OCI-LY7 (cell line): Measurements from ENCODE around the gene IDH3B. TPM values are rescaled to one million over a fixed set of nuclear protein-coding genes. Genes with fewer than 3 reads are reported as not detected.

Experiments
- BruUV-seq: library from RNA; stranded (reverse); fragments of 400-500 nt; replicated peaks from 2 replicates; lab custom pipeline; 2021; lab: Mats Ljungman, UMichigan
- CTCF ChIA-PET: fragments of 300-600 bp; sonication (Branson Sonifier 250); formaldehyde crosslinking; loops from one replicate; lab custom pipeline; 2022; ENCODE audit warnings: antibody characterized with exemption; ENCODE audit not compliant: unreplicated experiment; lab: Charles Lee
- POLR2A ChIA-PET: fragments of 300-600 bp; sonication (Branson Sonifier 250); formaldehyde crosslinking; loops from one replicate; lab custom pipeline; 2022; ENCODE audit warnings: antibody characterized with exemption; lab: Charles Lee
- DNase-seq: peaks from one replicate; pipeline ENCODE4 v3.0.0-alpha.2; 2015; ENCODE audit warnings: low spot score
- H2AFZ ChIP-seq: fragments of 200-600 bp; sonication (generic), shearing (Covaris generic); 2 replicates; pipeline ENCODE4 v1.6.1; 2014; ENCODE audit warnings: mild to moderate bottlenecking, antibody characterized with exemption, low read length, moderate library complexity
- H3K27ac ChIP-seq: fragments of 200-600 bp; sonication (generic); 2 replicates; pipeline ENCODE4 v1.5.1; 2014; ENCODE audit warnings: mixed run types, low read depth, mild to moderate bottlenecking, moderate library complexity, low read length, inconsistent platforms; ENCODE audit not compliant: poor library complexity, severe bottlenecking
- H3K36me3 ChIP-seq: fragments of 200-600 bp; sonication (generic); 2 replicates; pipeline ENCODE4 v1.6.1; 2014; ENCODE audit warnings: mild to moderate bottlenecking, antibody characterized with exemption, low read length, moderate library complexity, mixed read lengths; ENCODE audit not compliant: insufficient read depth
- H3K4me1 ChIP-seq: fragments of 200-600 bp; sonication (generic); 2 replicates; pipeline ENCODE4 v1.5.1; 2014; ENCODE audit warnings: mild to moderate bottlenecking, low read length; ENCODE audit not compliant: insufficient read depth, poor library complexity, severe bottlenecking
- H3K4me2 ChIP-seq: fragments of 200-600 bp; sonication (generic); 2 replicates; pipeline ENCODE4 v1.6.1; 2014; ENCODE audit warnings: mild to moderate bottlenecking, low read length
- H3K4me3 ChIP-seq: fragments of 200-600 bp; sonication (generic); 2 replicates; pipeline ENCODE4 v1.5.1; 2014; ENCODE audit warnings: mild to moderate bottlenecking, low read depth, low read length; ENCODE audit not compliant: poor library complexity, severe bottlenecking
- H3K79me2 ChIP-seq: fragments of 200-600 bp; sonication (generic); 2 replicates; pipeline ENCODE4 v1.6.1; 2016; ENCODE audit warnings: low read depth, mild to moderate bottlenecking, low read length, moderate library complexity, mixed read lengths; ENCODE audit not compliant: insufficient read depth
- H3K9me2 ChIP-seq: fragments of 200-600 bp; sonication (generic); 2 replicates; pipeline ENCODE4 v1.6.1; 2016; ENCODE audit warnings: mild to moderate bottlenecking, low read length, mixed read lengths; ENCODE audit not compliant: insufficient read depth
- H3K9me3 ChIP-seq: fragments of 200-600 bp; sonication (generic); 2 replicates; pipeline ENCODE4 v1.6.1; 2014; ENCODE audit warnings: mild to moderate bottlenecking, mixed run types, low read length, mixed read lengths
- H4K20me1 ChIP-seq: fragments of 200-600 bp; sonication (generic); 2 replicates; pipeline ENCODE4 v1.6.1; 2014; ENCODE audit warnings: mild to moderate bottlenecking, antibody characterized with exemption, low read length, moderate library complexity, mixed read lengths; ENCODE audit not compliant: insufficient read depth
- EZH2phosphoT487 ChIP-seq: fragments of 200-600 bp; sonication (generic); IDR thresholded peaks from 2 replicates; pipeline ENCODE4 v1.6.1; 2018; ENCODE audit warnings: low read depth, borderline replicate concordance, mild to moderate bottlenecking, mixed run types, antibody characterized with exemption, low read length, moderate library complexity, mixed read lengths
- intact Hi-C: fragments of 100-400 bp; cut with micrococcal nuclease; formaldehyde crosslinking; loops from one replicate; pipeline ENCODE4 v1.10.0; 2022; ENCODE audit not compliant: unreplicated experiment
- total RNA-seq, 2 experiments: library from RNA; depleted of rRNA in 1 of 2; stranded (reverse); fragments of >200 nt in 1 of 2; shearing (Covaris generic) in 1 of 2; gene quantifications; 2 replicates each; pipeline ENCODE4 v1.2.3, GENCODE V29; 2014 to 2022
- TF ChIP-seq, protein P1 (sequence below): fragments of 200-600 bp; sonication (generic); conservative IDR thresholded peaks from 2 replicates; pipeline ENCODE4 v1.5.1; 2014; ENCODE audit warnings: mild to moderate bottlenecking, antibody characterized with exemption, low read length, moderate library complexity, mixed read lengths

The IDH3B gene
- total RNA-seq, 2 experiments from 2014 or later: 142 to 154 TPM

DNA sequence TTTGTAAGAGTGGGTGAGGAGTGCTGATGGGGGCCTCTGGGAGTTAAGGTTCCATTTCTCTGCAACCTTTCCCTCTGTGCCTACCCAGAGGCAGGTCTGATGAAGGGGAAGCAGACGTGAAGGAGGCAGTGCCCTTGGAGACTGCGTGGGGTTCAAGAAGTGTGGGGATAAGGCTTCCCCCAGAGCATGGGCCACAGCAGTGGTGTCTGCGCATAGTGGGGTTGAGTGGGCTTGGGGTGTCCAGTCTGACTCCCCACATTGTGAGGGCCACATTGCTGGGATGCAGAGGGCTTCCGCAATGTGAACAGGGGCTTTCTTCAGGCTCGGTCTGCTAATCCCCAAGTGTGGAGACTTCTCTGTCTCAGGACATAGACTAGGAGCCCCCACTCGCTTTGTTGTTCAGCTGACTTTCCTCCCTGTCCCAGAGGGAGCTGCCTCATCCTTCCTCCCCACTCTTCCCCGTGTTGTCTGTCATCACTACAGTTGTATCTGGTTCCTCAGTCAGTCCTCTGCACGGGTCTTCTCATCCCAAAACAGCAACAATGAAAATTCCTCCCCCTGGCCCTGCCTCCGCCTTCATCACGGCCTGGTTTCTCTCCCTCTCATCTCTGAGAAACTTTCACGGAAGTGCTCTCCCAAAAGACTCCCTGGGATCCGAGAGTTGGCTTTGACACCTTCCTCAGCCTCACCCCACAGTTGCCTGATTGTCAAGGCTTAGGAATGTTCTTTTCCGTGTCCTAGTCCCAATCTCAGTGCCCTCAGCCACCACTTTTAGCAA, 31.4 kb upstream of the IDH3B start:
- Histone ChIP-seq H3K36me3 (no peaks in the 10 kb centered on the region), H3K79me2 (no peaks in the 10 kb centered on the region), H2AFZ (no peak overlapping the region), H3K9me3 (no peaks in the 10 kb centered on the region), H3K27ac (no peak overlapping the region), H4K20me1 (no peaks in the 10 kb centered on the region), H3K4me1 (no peaks in the 10 kb centered on the region), H3K4me2 (no peak overlapping the region), H3K9me2 (no peaks in the 10 kb centered on the region), H3K4me3 (no peak overlapping the region)
- intact Hi-C loops: no loop called here
- ChIA-PET CTCF (no interaction called here), POLR2A (interaction anchor here (0.7 kb wide), 1 partner anchor 173 kb away, joined by 3 read pairs; no protein-coding TSS in a partner anchor)
- no peak for TF ChIP-seq EZH2phosphoT487
- TF ChIP-seq, protein P1, sequence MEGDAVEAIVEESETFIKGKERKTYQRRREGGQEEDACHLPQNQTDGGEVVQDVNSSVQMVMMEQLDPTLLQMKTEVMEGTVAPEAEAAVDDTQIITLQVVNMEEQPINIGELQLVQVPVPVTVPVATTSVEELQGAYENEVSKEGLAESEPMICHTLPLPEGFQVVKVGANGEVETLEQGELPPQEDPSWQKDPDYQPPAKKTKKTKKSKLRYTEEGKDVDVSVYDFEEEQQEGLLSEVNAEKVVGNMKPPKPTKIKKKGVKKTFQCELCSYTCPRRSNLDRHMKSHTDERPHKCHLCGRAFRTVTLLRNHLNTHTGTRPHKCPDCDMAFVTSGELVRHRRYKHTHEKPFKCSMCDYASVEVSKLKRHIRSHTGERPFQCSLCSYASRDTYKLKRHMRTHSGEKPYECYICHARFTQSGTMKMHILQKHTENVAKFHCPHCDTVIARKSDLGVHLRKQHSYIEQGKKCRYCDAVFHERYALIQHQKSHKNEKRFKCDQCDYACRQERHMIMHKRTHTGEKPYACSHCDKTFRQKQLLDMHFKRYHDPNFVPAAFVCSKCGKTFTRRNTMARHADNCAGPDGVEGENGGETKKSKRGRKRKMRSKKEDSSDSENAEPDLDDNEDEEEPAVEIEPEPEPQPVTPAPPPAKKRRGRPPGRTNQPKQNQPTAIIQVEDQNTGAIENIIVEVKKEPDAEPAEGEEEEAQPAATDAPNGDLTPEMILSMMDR: no peak
- no peak for DNase-seq
- no TSS peak for BruUV-seq

DNA sequence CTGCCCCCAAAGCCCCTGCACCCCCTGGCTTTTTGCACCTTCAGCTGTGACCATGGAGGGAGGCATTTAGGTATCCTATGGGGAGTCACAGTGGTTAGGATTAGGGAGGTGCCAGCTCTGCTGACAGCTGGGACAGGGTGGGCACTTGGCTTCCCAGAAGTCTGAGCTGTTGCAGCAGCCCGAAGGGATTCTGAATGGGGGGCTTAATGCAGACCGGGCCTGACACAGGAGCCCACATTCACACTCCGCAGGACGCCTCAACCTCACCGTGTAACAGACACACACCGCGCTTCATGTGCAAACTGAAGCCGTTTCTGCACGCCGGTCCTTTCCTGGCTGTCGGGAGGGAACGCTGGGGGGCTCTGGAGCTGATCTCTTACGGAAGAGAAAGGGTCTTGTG, 30.5 kb upstream of the IDH3B start:
- POLR2A ChIA-PET: no interaction called here
- Histone ChIP-seq H3K9me3 (no peaks in the 10 kb centered on the region), H3K27ac (no peak overlapping the region), H2AFZ (no peak overlapping the region), H3K4me1 (no peaks in the 10 kb centered on the region), H3K4me3 (no peak overlapping the region), H4K20me1 (no peaks in the 10 kb centered on the region), H3K9me2 (no peaks in the 10 kb centered on the region), H3K4me2 (no peak overlapping the region), H3K36me3 (no peaks in the 10 kb centered on the region), H3K79me2 (no peaks in the 10 kb centered on the region)
- CTCF ChIA-PET: no interaction called here
- no peak for TF ChIP-seq EZH2phosphoT487
- TF ChIP-seq, protein P1: no peak
- intact Hi-C loops: no loop called here
- BruUV-seq: no TSS peak
- no peak for DNase-seq

DNA sequence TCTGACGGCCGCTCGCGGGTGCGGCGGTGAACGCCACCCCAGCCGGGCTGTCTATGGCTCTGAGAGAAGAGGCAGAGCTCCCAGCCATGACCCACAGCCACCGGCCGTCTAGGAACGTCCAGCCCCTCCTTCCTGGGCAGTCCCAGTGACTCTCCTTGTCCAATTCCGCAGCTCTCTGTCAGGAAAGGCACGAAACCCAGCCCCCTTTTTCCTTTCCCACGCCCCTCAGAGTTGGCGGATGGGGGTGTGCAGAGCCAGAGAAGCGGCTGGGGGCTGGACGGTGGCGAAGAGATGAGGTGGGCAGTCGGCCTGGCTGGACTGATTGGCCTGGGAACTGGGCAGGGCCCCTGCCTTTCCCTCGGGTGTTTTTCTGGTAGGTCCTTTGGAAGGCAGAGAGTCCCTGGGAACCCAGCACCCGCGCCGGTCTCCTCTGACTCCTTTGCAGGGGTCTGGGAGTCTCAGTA, 30.0 kb upstream of the IDH3B start:
- TF ChIP-seq, protein P1: no peak
- no peak for TF ChIP-seq EZH2phosphoT487
- DNase-seq: no peak
- intact Hi-C loops: no loop called here
- Histone ChIP-seq H2AFZ (no peak overlapping the region), H4K20me1 (no peaks in the 10 kb centered on the region), H3K4me3 (no peak overlapping the region), H3K79me2 (no peaks in the 10 kb centered on the region), H3K36me3 (no peaks in the 10 kb centered on the region), H3K4me1 (no peaks in the 10 kb centered on the region), H3K9me3 (no peaks in the 10 kb centered on the region), H3K4me2 (no peak overlapping the region), H3K27ac (no peak overlapping the region), H3K9me2 (no peaks in the 10 kb centered on the region)
- POLR2A ChIA-PET: no interaction called here
- no TSS peak for BruUV-seq
- CTCF ChIA-PET: interaction anchor here (0.6 kb wide), 2 partner anchors 36 to 157 kb away, joined by 3 read pairs; no protein-coding TSS in a partner anchor
